Measurements from ENCODE around the gene TNFSF10.

- no peak for TF ChIP-seq EZH2 (IDR thresholded peaks at IDR 0.05; ENCODE audit: borderline replicate concordance, insufficient read depth, low read depth, low read length, poor library complexity, severe bottlenecking)
- TF ChIP-seq, protein P1, sequence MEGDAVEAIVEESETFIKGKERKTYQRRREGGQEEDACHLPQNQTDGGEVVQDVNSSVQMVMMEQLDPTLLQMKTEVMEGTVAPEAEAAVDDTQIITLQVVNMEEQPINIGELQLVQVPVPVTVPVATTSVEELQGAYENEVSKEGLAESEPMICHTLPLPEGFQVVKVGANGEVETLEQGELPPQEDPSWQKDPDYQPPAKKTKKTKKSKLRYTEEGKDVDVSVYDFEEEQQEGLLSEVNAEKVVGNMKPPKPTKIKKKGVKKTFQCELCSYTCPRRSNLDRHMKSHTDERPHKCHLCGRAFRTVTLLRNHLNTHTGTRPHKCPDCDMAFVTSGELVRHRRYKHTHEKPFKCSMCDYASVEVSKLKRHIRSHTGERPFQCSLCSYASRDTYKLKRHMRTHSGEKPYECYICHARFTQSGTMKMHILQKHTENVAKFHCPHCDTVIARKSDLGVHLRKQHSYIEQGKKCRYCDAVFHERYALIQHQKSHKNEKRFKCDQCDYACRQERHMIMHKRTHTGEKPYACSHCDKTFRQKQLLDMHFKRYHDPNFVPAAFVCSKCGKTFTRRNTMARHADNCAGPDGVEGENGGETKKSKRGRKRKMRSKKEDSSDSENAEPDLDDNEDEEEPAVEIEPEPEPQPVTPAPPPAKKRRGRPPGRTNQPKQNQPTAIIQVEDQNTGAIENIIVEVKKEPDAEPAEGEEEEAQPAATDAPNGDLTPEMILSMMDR (IDR thresholded peaks at IDR 0.05), result no peak
These were observed 20.2 kb upstream of the TNFSF10 start for GRCh38 chr3:172543419-172543818.
